ENCODE data around the gene PLA2G7.

PLA2G7 gene

DNA sequence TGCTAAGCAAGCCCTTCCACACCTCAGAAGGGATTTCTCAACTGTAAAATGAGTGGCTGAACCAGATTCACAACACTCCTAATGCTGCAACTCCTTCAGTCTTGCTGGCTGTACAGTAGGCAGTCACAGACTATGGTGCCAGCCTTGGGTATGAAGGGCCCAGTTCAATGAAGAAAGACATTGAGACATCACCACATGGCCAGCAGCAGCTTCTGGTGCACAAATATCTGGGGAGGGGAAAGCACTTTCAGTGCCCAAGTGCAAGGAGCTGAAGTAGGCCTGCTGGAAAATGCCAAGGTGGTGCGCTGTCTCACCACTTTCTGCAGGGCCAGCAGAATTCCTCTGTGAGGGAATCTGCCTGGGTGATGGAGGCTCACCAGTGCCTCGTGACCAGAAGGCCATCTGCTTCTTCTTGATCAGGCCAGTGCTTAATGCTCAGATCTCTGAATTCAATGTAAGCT lies 1.8 kb downstream of the PLA2G7 start:
- TF ChIP-seq SIN3A (IDR thresholded peaks at IDR 0.05; ENCODE audit: borderline replicate concordance, insufficient read depth, low read length): no peak
- TF ChIP-seq TAF1 (IDR thresholded peaks at IDR 0.05; ENCODE audit: borderline replicate concordance, insufficient read depth, low read length): no peak
- no peak for TF ChIP-seq POLR2AphosphoS5 (IDR thresholded peaks at IDR 0.05; ENCODE audit: low read depth, low read length)
- TF ChIP-seq, protein P1, sequence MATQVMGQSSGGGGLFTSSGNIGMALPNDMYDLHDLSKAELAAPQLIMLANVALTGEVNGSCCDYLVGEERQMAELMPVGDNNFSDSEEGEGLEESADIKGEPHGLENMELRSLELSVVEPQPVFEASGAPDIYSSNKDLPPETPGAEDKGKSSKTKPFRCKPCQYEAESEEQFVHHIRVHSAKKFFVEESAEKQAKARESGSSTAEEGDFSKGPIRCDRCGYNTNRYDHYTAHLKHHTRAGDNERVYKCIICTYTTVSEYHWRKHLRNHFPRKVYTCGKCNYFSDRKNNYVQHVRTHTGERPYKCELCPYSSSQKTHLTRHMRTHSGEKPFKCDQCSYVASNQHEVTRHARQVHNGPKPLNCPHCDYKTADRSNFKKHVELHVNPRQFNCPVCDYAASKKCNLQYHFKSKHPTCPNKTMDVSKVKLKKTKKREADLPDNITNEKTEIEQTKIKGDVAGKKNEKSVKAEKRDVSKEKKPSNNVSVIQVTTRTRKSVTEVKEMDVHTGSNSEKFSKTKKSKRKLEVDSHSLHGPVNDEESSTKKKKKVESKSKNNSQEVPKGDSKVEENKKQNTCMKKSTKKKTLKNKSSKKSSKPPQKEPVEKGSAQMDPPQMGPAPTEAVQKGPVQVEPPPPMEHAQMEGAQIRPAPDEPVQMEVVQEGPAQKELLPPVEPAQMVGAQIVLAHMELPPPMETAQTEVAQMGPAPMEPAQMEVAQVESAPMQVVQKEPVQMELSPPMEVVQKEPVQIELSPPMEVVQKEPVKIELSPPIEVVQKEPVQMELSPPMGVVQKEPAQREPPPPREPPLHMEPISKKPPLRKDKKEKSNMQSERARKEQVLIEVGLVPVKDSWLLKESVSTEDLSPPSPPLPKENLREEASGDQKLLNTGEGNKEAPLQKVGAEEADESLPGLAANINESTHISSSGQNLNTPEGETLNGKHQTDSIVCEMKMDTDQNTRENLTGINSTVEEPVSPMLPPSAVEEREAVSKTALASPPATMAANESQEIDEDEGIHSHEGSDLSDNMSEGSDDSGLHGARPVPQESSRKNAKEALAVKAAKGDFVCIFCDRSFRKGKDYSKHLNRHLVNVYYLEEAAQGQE (IDR thresholded peaks at IDR 0.05; ENCODE audit: insufficient read depth in 1 of 2, low read depth in 2 of 2, low read length in 2 of 2): no peak
- TF ChIP-seq FOXP2 (optimal IDR thresholded peaks at IDR 0.05; ENCODE audit: borderline replicate concordance, extremely low read depth, extremely low read length, insufficient read depth): no peak

DNA sequence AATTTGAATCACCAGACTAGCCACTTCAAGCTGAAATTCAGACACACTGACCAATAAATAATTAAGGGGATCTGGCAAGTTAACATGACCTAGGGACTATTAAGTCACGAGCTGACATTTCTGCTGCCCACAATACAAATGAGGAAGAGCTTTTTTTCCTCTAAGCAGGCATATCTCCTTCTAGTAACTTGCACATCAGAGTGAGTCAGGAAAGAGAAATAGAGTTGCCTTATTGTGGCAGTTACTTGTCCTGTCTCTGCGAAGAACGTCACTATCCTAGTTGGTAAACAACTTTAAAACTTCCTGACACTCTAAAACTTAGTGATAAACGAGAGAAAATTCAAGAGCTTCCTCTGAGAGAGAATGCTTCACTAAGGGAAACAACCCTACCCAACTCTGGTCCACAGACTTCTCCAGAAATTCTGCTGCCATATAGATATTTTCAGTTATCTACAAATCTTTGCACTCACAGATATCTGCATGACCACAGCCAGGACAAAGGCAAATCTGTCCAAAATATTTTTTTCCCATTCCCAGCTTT lies 4.2 kb downstream of the PLA2G7 start:
- TF ChIP-seq SIN3A (IDR thresholded peaks at IDR 0.05; ENCODE audit: borderline replicate concordance, insufficient read depth, low read length) (no peak), FOXP2 (optimal IDR thresholded peaks at IDR 0.05; ENCODE audit: borderline replicate concordance, extremely low read depth, extremely low read length, insufficient read depth) (no peak), POLR2AphosphoS5 (IDR thresholded peaks at IDR 0.05; ENCODE audit: low read depth, low read length) (no peak), TAF1 (IDR thresholded peaks at IDR 0.05; ENCODE audit: borderline replicate concordance, insufficient read depth, low read length) (no peak)
- TF ChIP-seq, protein P1 (IDR thresholded peaks at IDR 0.05; ENCODE audit: insufficient read depth in 1 of 2, low read depth in 2 of 2, low read length in 2 of 2): no peak

DNA sequence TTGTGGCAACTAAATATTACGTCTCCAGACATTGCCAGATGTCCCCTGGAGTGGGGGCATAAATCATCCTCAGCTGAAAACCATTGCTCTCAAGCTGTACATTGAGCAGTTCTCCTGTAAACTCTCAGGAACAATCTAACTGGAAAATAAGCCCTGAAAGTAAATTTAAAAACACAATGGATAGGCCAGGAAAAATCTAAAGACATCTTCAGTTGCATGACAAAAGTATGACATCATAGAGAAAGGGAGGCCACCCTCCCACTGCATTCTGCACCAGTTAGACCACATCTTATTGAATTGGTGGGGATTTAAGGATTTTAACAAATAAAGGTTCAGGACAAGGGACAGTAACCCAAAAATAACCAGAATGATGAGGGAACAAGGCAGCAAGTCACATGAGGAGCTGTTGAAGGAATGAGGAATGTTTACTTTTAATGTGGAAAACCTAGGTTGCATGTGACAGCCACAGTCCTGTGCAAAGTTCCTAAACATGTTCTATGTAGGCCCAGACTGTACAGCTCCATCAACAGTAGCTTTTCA lies 5.3 kb downstream of the PLA2G7 start:
- TF ChIP-seq TAF1 (IDR thresholded peaks at IDR 0.05; ENCODE audit: borderline replicate concordance, insufficient read depth, low read length) (no peak), FOXP2 (optimal IDR thresholded peaks at IDR 0.05; ENCODE audit: borderline replicate concordance, extremely low read depth, extremely low read length, insufficient read depth) (no peak), SIN3A (IDR thresholded peaks at IDR 0.05; ENCODE audit: borderline replicate concordance, insufficient read depth, low read length) (no peak), POLR2AphosphoS5 (IDR thresholded peaks at IDR 0.05; ENCODE audit: low read depth, low read length) (no peak)
- TF ChIP-seq, protein P1 (IDR thresholded peaks at IDR 0.05; ENCODE audit: insufficient read depth in 1 of 2, low read depth in 2 of 2, low read length in 2 of 2): no peak

DNA sequence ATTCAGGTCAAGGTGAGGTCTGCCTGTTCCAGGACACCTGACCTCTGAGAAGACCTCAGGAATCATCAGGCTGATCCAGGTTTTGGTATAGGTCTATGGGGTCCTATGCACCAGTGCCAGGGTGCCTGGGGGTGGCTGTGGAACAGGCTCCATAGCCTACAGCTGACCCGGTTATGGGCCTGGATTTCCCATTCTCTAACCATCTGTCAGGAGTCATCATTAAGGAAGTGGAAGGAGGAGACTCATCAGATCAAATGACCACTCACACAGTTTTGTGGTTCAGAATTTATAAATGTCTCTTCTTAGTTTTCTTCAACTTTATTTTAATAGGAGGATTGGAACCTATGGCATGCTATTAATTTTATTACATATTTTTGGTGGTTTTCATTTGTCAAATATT lies 14.8 kb downstream of the PLA2G7 start:
- TF ChIP-seq FOXP2 (optimal IDR thresholded peaks at IDR 0.05; ENCODE audit: borderline replicate concordance, extremely low read depth, extremely low read length, insufficient read depth) (no peak), POLR2AphosphoS5 (IDR thresholded peaks at IDR 0.05; ENCODE audit: low read depth, low read length) (no peak), SIN3A (IDR thresholded peaks at IDR 0.05; ENCODE audit: borderline replicate concordance, insufficient read depth, low read length) (no peak), TAF1 (IDR thresholded peaks at IDR 0.05; ENCODE audit: borderline replicate concordance, insufficient read depth, low read length) (no peak)
- TF ChIP-seq, protein P1 (IDR thresholded peaks at IDR 0.05; ENCODE audit: insufficient read depth in 1 of 2, low read depth in 2 of 2, low read length in 2 of 2): no peak

All from PFSK-1 (cell line).